Measurements from ENCODE around the gene KLF11.
"Not testable (repeated sequence)": the region's sequence is repeated elsewhere in the genome, so short reads cannot be mapped to it uniquely, and the experiment has no call there.

KLF11 gene

DNA sequence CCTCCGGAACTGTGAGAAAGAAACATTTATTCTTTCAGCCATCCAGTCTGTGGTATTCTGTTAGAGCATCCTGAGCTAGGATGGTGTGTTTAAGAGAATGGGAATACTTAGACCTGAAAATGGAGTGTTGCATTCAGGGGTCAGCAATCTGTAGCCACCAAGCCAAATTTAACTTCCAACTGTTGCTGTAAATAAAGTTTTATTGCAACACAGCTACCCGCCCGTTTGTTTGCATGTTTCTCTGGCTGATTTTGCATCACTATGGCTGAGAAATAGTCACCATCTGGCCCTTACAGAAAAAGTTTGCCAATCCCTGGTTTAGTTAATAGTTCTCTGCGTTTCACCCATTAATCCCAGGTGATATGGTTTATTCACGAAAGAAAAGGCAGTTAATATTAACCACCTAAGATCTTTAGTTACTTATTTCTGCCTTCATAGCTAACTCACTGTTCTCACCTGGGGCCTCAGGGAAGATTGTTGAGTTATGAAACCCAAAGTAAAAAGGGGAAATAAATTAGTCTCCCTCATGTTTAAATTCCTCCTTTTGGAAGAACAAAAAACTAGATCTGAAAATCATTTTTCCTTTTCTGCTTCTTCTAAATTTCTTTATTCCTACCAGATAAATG is 46.3 kb downstream of the KLF11 start:
- DNase-seq = no peak

DNA sequence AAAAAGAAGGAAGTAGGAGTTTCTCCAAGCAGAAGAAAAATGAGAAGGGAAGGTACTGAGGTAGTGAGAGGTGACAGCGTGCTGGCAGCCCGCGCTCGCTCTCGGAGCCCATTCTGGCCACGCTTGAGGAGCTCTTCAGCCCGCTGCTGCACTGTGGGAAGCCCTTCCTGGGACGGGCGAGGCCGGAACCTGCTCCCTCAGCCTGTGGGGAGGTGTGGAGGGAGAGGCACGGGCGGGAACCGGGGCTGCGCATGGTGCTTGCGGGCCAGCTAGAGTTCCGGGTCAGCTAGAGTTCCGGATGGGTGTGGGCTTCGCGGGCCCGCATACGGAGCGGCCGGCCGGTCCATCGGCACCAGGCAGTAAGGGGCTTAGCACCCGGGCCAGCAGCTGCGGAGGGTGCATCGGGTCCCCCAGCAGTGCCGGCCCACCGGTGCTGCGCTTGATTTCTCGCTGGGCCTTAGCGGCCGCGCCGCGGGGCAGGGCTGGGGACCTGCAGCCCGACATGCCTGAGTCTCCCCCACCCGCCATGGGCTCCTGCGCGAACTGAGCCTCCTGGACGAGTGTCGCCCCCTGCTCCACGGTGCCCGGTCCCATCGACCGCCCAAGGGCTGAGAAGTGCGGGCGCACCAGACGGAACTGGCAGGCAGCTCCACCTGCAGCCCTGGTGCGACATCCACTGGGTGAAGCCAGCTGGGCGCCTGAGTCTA is 48.0 kb downstream of the KLF11 start:
- no peak for DNase-seq

DNA sequence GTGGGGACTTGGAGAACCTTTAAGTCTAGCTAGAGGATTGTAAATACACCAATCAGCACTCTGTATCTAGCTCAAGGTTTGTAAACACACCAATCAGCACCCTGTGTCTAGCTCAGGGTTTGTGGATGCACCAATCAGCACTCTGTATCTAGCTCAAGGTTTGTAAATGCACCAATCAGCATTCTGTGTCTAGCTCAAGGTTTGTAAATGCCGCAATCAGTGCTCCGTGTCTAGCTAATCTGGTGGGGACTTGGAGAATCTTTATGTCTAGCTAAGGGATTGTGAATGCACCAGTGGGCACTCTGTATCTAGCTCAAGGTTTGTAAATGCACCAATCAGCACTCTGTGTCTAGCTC is 48.5 kb downstream of the KLF11 start:
- not testable (repeated sequence) for DNase-seq

DNA sequence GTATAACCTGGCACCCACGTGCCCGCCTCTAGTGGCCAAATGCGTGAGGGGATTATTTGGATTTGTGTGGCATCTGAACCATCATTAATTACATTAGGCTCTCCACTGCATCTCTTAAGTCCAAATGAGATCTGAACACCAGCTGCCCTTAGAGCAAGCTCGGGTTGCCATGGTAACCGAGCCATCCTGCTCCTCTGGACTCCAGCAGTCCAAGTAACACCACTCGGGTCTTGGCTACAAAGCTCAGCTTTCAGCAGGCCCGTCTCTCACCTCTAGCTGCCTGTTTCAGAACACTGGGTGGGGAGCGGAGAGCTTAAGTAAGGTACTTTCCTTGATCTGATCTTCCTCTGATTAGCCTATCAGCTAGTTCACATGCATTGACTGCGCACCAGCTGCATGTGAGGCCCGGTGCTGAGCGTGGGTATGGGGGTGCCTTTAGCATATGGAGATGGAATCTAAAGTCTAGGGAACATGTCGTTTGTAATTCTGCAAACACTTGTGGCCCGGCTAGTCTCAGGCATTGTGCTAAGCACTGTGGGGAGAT is 51.0 kb downstream of the KLF11 start:
- no peak for DNase-seq

DNA sequence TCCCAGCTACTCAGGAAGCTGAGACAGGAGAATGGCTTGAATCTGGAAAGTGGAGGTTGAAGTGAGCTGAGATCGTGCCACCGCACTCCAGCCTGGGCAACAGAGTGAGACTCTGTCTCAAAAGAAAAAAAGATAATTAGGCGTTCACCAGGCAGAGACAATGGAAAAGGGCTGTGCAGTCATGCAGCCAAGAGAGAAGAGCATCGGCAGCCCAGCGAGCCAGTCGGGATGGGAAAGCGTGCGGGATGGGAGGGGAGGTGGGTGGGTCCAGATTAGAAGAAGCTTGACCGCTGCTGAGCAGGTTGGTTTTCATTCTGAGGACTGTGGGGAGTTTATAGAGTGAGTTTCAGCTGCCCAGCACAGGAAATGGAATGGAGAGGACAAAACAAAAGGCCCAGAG is 51.8 kb downstream of the KLF11 start:
- no peak for DNase-seq

DNA sequence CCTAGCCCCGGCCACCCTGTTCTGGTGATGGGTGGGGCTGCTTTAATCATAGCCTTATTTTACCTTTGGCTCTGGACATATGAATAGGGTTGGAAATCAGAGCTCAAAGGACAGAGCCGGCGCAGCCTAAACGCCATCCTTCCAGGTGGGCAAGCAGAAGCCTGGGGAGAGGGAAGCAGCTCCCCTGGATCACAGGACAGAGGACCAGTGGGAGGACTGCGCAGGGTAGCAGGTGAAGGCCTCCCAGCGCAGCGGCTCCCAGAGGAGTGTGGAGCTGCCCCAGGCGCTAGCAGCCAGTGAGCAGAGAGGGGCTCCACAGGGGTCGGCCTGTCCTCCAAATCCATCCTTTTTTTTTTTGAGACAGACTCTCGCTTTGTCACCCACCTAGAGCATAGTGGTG is 53.3 kb downstream of the KLF11 start:
- no peak for DNase-seq

DNA sequence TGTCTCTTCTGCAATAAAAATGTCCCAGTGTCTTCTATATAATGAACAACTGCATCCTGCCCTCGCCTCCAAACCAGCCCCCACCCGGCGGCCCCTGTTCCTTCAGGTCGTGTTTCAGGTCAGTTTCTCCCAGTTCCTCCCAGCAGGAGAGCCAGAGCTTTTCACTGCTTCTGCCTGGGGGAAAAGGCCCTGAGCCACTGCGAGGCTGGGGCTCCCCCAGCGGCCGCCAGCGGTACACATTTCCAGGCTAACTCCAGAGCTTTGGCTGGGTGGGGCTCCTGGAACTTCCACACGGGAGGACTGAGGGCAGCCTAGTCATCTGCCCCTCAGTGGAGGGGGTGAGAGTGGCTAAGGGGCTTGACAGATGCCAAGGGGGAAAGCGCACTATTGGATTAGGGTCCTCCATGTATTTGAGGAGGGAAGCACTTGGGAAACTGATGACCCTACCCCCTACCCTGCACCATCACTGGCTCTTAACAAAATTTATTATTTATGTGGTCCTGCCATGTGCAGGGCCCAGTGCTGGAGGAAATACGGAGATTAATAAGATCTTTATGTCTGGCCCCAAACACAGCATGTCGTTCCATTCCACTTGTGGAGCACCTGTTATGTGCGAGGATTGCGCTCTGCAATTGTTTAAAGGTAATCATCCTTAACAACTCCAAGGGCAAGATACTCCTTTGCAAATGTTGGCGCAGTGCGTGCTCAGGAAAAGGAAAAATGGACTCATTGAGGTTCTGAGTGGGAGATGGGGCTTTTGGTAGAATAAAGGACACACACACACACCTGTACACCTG is 54.2 kb downstream of the KLF11 start:
- DNase-seq = peak; percentile 66

DNA sequence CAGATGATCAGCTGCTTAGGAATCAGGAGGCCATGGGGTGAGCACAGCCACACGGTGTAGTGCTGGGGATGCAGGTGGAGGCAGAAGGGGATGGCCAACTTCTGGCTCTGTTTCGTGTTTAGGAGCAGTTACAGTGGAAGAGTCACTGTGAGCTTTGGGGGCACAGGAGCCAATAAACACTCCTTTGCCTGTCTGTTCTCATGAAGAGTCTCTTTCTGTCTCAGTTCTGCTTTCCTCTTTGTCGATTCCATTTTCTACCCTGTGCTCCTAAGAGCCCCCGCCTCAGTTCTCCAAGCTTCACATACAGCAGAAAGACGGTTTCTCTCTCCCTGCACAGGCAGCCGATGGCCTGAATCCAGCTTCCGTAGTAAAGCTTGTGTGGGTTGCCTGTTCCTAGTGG is 58.1 kb downstream of the KLF11 start:
- DNase-seq = no peak

DNA sequence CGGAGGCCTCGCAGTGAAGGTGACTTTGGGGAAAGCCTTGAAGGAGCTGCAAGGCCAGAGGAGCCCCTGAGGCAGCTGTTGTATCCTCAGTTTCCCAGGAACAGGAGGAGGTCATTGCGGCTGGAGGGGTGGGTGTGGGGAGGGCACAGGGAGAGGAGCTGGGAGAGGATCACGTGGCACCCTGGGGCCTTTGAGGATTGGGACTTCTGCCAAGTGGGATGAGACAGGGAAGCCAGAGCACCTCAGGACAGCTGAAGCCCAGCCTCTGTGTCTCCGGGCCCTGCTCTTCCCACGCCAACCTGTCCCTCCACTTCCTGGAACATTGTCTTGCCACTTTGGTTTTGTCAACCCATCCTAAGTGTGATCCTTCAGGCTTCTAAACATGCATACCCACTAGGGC is 59.8 kb downstream of the KLF11 start:
- DNase-seq = no peak
